ENCODE data around the gene GMPR2. TPM values are rescaled to one million over a fixed set of nuclear protein-coding genes. Genes with fewer than 3 reads are reported as not detected.
"Not testable (repeated sequence)": the region's sequence is repeated elsewhere in the genome, so short reads cannot be mapped to it uniquely, and the experiment has no call there.

The GMPR2 gene
- total and polyA plus RNA-seq, 8 donors: 23.6 to 48.1 (median 28.6) TPM

GRCh38 chr14:24219521-24219920 is 13.2 kb upstream of the GMPR2 start:
- FAIRE-seq (no peak), ATAC-seq (no peak), DNase-seq (no peak)
- Histone ChIP-seq H3K27me3 (no peaks in the 10 kb centered on the region), H3K27ac (no peak overlapping the region), H3K9me3 (no peaks in the 10 kb centered on the region), H3K4me3 (no peak overlapping the region), H3K4me1 (peaks cover 0 to 5% (median 0%) of the 10 kb centered on the region in 3 donors), H3K36me3 (no peaks in the 10 kb centered on the region)
- 61 to 62% methylated on average over 3 of the region's 3 CpGs for WGBS, 2 donors
- no peak for TF ChIP-seq CTCF (IDR thresholded peaks at IDR 0.05)
- intact Hi-C loops (cut with DNase I): no loop called here

GRCh38 chr14:24222987-24223386 is 9.7 kb upstream of the GMPR2 start:
- DNase-seq; ATAC-seq; H3K4me3 ChIP-seq; FAIRE-seq; H3K27ac ChIP-seq; H3K9me3 ChIP-seq; H3K4me1 ChIP-seq; H3K36me3 ChIP-seq; intact Hi-C loops (cut with DNase I); H3K27me3 ChIP-seq: not testable (repeated sequence)
- 95 to 98% methylated on average over 4 of the region's 4 CpGs for WGBS, 2 donors

- ATAC-seq: no peak
- Histone ChIP-seq H3K27ac (no peak overlapping the region), H3K27me3 (no peaks in the 10 kb centered on the region), H3K9me3 (no peaks in the 10 kb centered on the region), H3K36me3 (peaks cover 0 to 5% (median 0%) of the 10 kb centered on the region in 3 donors), H3K4me1 (no peaks in the 10 kb centered on the region), H3K4me3 (no peak overlapping the region)
- no peak for DNase-seq
- WGBS, 2 donors: 90 to 92% methylated on average over 7 of the region's 7 CpGs
- TF ChIP-seq CTCF (IDR thresholded peaks at IDR 0.05): no peak
- FAIRE-seq: no peak
- intact Hi-C loops (cut with DNase I): no loop called here
These were observed 8.1 kb upstream of the GMPR2 start for GRCh38 chr14:24224618-24225071.

- intact Hi-C loops (cut with DNase I): no loop called here
- H3K36me3 ChIP-seq: peaks cover 0 to 5% (median 0%) of the 10 kb centered on the region in 3 donors
- no peak overlapping the region for H3K27ac ChIP-seq
- no peaks in the 10 kb centered on the region for H3K9me3 ChIP-seq
- DNase-seq (no peak), FAIRE-seq (no peak), ATAC-seq (no peak)
- no peak for TF ChIP-seq CTCF (IDR thresholded peaks at IDR 0.05)
- H3K4me1 ChIP-seq: peaks cover 0 to 9% (median 0%) of the 10 kb centered on the region in 3 donors
- no peaks in the 10 kb centered on the region for H3K27me3 ChIP-seq
- 73 to 85% methylated on average over 1 of the region's 1 CpG for WGBS, 2 donors
- no peak overlapping the region for H3K4me3 ChIP-seq
These were observed 6.3 kb upstream of the GMPR2 start for GRCh38 chr14:24226473-24226872.

GRCh38 chr14:24228902-24229301 is 3.8 kb upstream of the GMPR2 start:
- intact Hi-C loops (cut with DNase I): no loop called here
- WGBS, 2 donors: 0% methylated on average over 1 of the region's 1 CpG
- Histone ChIP-seq H3K36me3 (peaks cover 0 to 5% (median 0%) of the 10 kb centered on the region in 3 donors), H3K27ac (no peak overlapping the region), H3K9me3 (no peaks in the 10 kb centered on the region), H3K27me3 (no peaks in the 10 kb centered on the region), H3K4me1 (peaks cover 4 to 17% (median 9%) of the 10 kb centered on the region in 3 donors), H3K4me3 (no peak overlapping the region)
- ATAC-seq (no peak), DNase-seq (no peak), FAIRE-seq (no peak)
- TF ChIP-seq CTCF (IDR thresholded peaks at IDR 0.05): no peak

Data from pancreas (tissue), 10 donors.